Adipocyte (in vitro differentiated cells): ENCODE data around the gene BABAM2.

Source experiments
- DNase-seq: peaks from one replicate; pipeline ENCODE4 v3.0.0-alpha.2; 2015; ENCODE audit warnings: low read depth
- H3K27me3 ChIP-seq: replicated peaks from 2 replicates; pipeline ENCODE4 v1.7.0; 2013; ENCODE audit warnings: mild to moderate bottlenecking, low read length, moderate library complexity; ENCODE audit not compliant: control insufficient read depth, insufficient read depth
- H3K36me3 ChIP-seq: 2 replicates; pipeline ENCODE4 v1.7.0; 2013; ENCODE audit warnings: low read length, mild to moderate bottlenecking, moderate library complexity; ENCODE audit not compliant: control insufficient read depth, insufficient read depth, severe bottlenecking
- H3K4me1 ChIP-seq: 2 replicates; pipeline ENCODE4 v1.7.0; 2013; ENCODE audit warnings: mild to moderate bottlenecking, low read length, moderate library complexity; ENCODE audit not compliant: control insufficient read depth, insufficient read depth
- H3K4me3 ChIP-seq: 2 replicates; pipeline ENCODE4 v1.7.0; 2013; ENCODE audit warnings: mild to moderate bottlenecking, low read length, moderate library complexity
- H3K9ac ChIP-seq: 2 replicates; pipeline ENCODE4 v1.7.0; 2013; ENCODE audit warnings: mild to moderate bottlenecking, low read length, moderate library complexity
- H3K9me3 ChIP-seq: 2 replicates; pipeline ENCODE4 v1.7.0; 2013; ENCODE audit warnings: mild to moderate bottlenecking, low read length, moderate library complexity; ENCODE audit not compliant: control insufficient read depth

The BABAM2 gene

DNA sequence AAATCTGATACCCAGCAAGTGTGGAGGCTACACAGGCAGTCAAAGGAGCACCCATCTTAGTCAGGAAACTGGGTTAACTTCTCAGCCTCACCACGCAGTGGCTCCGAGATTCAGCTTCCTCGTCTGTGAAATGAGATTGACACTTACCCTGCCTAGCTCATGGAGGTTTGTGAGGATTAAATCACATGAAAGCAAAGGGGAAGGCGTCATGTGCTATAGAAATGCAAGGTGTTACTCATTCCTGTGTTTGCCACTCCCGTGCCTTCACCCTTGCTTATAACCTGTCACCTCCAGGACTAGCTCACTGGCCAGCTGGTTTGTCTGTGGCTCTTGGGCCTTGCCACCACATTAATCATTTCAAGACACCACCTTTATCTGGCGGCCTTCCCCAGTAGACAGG lies 383.2 kb downstream of the BABAM2 start:
- H3K9me3 ChIP-seq, result no peaks in the 10 kb centered on the region
- H3K9ac ChIP-seq, result no peak overlapping the region
- H3K27me3 ChIP-seq, result no peaks in the 10 kb centered on the region
- H3K36me3 ChIP-seq, result no peaks in the 10 kb centered on the region
- no peak overlapping the region for H3K4me3 ChIP-seq
- peaks cover 36% of the 10 kb centered on the region for H3K4me1 ChIP-seq
- DNase-seq, result no peak

- no peaks in the 10 kb centered on the region for H3K27me3 ChIP-seq
- H3K4me3 ChIP-seq, result no peak overlapping the region
- H3K36me3 ChIP-seq, result no peaks in the 10 kb centered on the region
- H3K9me3 ChIP-seq, result no peaks in the 10 kb centered on the region
- H3K4me1 ChIP-seq, result peaks cover 27% of the 10 kb centered on the region
- peak; percentile 75 for DNase-seq
- peak overlapping the region; percentile 14 for H3K9ac ChIP-seq
Measured at GRCh38 chr2:28274911-28275685, 384.6 kb downstream of the BABAM2 start.

- H3K9me3 ChIP-seq, result no peaks in the 10 kb centered on the region
- H3K36me3 ChIP-seq, result no peaks in the 10 kb centered on the region
- peaks cover 27% of the 10 kb centered on the region for H3K4me1 ChIP-seq
- H3K9ac ChIP-seq, result peak overlapping the region; percentile 16
- no peaks in the 10 kb centered on the region for H3K27me3 ChIP-seq
- H3K4me3 ChIP-seq, result no peak overlapping the region
- peak; percentile 93 for DNase-seq
Measured at GRCh38 chr2:28276076-28276618, 385.6 kb downstream of the BABAM2 start.

DNA sequence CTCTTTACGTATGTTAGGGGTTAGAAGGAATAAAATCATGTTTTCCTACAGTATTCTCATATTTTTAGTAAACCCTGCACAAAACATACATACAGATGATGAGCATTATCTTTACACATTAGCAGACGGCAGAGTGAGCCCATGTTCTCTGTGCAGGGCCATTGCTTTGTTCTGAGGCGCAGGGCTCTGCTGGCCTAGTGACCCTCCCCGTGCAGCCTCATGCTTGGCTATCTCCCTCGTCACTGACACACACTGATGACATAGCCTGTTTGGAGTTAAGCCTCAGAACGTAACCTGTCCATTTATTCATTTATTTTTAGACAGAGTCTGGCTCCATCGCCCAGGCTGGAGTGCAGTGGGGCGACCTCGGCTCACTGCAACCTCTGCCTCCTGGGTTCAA lies 386.3 kb downstream of the BABAM2 start:
- Histone ChIP-seq H3K27me3 (no peaks in the 10 kb centered on the region), H3K4me1 (peaks cover 25% of the 10 kb centered on the region), H3K9me3 (no peaks in the 10 kb centered on the region), H3K9ac (no peak overlapping the region), H3K4me3 (no peak overlapping the region), H3K36me3 (no peaks in the 10 kb centered on the region)
- DNase-seq, result no peak

DNA sequence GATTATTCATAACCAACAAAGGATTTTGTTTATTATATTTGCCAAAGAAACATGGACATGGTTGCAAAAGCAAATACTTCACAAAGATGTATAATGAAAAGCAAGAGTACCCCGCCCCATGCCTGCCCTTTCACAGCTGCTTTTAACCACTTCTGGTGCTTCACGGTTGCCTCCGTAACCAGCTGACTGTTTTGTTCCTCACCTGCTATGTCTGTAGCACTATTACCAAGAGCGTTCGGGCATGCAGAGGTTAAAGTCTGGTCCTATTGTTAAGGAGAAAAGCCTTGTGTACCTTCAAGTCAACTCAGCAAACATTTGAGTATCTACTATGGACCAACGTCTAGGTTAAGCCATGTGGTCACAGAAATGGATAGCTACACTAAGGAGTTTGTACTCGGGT lies 386.9 kb downstream of the BABAM2 start:
- no peaks in the 10 kb centered on the region for H3K36me3 ChIP-seq
- no peaks in the 10 kb centered on the region for H3K9me3 ChIP-seq
- no peak overlapping the region for H3K4me3 ChIP-seq
- no peak overlapping the region for H3K9ac ChIP-seq
- DNase-seq, result no peak
- H3K4me1 ChIP-seq, result peaks cover 24% of the 10 kb centered on the region
- no peaks in the 10 kb centered on the region for H3K27me3 ChIP-seq

GRCh38 chr2:28279371-28279770 lies 388.8 kb downstream of the BABAM2 start:
- Histone ChIP-seq H3K27me3 (no peaks in the 10 kb centered on the region), H3K36me3 (no peaks in the 10 kb centered on the region), H3K4me3 (no peak overlapping the region), H3K9me3 (no peaks in the 10 kb centered on the region), H3K9ac (no peak overlapping the region), H3K4me1 (peaks cover 24% of the 10 kb centered on the region)
- no peak for DNase-seq

DNA sequence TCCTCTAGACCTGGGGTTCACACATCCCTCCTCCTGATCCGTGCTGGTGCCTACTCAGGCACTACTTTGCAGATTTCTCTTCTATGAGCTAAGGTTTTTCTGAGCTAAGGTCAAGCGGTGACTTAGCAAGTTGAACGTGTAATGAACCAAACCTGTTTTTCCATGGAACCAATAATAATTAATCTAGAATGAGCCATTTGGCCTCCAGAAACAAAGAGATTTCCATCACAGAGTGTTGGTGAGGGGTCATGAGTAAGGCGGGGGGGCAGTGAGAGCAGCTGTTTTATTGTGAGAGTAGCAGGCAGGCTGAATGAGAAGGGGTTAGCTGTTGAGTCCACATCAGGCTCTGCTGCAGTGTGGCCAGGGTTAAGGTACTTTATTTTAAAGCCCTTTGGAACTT lies 390.1 kb downstream of the BABAM2 start:
- Histone ChIP-seq H3K27me3 (no peaks in the 10 kb centered on the region), H3K9ac (no peak overlapping the region), H3K4me3 (no peak overlapping the region), H3K36me3 (no peaks in the 10 kb centered on the region), H3K9me3 (no peaks in the 10 kb centered on the region), H3K4me1 (peaks cover 12% of the 10 kb centered on the region)
- DNase-seq, result no peak

- no peak overlapping the region for H3K9ac ChIP-seq
- H3K4me3 ChIP-seq, result no peak overlapping the region
- peaks cover 7% of the 10 kb centered on the region for H3K4me1 ChIP-seq
- no peaks in the 10 kb centered on the region for H3K36me3 ChIP-seq
- no peaks in the 10 kb centered on the region for H3K9me3 ChIP-seq
- no peaks in the 10 kb centered on the region for H3K27me3 ChIP-seq
- no peak for DNase-seq
Measured at GRCh38 chr2:28281739-28282138, 391.2 kb downstream of the BABAM2 start.

DNA sequence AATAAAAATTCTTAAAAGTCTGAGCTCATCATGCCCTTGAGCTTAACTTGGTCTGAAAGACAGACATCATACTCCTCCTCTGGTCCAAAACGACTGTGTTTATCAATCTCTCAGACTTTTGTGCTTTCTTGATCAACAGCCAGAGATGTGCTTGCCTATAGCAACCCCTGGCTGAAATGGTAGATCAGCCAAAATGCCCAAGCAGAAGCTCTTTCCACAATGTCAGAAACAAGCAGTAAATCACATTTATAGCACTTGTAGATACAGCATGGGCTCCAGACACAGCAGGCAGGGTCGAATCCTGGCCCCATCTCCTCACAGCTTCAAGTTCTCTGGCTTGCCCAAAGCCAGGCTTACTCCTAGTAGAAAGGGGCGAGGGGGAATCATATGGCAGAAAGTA lies 391.7 kb downstream of the BABAM2 start:
- Histone ChIP-seq H3K9me3 (no peaks in the 10 kb centered on the region), H3K36me3 (no peaks in the 10 kb centered on the region), H3K4me3 (no peak overlapping the region), H3K27me3 (no peaks in the 10 kb centered on the region), H3K4me1 (peaks cover 11% of the 10 kb centered on the region), H3K9ac (no peak overlapping the region)
- DNase-seq, result no peak

DNA sequence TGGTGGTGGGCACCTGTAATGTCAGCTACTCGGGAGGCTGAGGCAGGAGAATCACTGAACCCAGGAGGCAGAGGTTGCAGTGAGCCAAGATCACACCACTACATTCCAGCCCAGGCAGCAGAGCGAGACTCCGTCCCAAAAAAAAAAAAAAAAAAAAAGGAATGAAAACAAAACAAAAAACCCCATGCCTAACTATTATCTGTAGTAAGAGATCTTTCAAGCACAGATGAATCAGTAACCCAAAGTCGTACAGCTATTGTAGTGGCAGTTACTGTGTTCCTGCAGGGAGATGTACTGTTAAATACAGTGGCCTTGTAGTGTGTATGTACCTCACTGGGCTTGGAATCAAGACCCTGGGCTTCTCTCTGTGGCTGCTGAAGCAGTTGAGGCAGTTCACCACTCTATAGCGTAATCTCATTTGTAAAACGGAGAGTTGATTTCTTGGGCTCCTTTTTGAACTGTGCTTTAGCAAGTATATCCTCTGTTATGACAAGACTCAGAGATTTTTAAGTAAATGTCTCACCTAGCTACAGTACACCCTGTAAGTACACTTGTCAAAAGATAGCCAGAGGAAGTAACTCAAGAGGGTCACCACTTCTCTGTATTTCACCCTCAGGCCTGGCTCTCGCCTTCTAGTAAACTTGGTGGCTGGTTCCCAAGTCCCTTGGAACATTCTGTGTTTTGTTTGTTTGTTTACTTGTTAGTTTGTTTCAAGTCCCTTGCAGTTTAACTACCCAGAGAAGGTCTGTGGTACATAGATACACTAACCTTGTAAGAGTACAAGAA lies 392.5 kb downstream of the BABAM2 start:
- Histone ChIP-seq H3K9me3 (no peaks in the 10 kb centered on the region), H3K27me3 (no peaks in the 10 kb centered on the region), H3K4me3 (no peak overlapping the region), H3K36me3 (no peaks in the 10 kb centered on the region), H3K9ac (no peak overlapping the region), H3K4me1 (peaks cover 19% of the 10 kb centered on the region)
- no peak for DNase-seq

DNA sequence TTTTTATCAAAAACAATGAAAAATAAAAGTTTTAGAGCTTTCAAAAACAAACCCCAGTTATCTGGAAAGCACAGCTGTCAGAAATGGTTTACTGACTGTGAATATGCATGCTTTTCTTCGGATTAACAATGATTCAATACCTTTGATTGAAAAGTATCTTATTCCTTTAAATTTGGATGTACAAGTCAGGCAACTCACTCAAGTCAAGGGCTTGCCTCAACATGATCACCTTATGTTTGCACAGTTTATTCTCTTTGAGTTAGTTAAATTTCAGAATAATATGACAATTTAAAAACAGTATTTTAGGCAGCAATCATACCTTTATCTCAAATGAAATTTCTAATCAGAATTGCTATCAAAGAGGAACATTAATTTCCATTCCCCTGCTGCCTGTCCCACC lies 393.3 kb downstream of the BABAM2 start:
- Histone ChIP-seq H3K4me3 (no peak overlapping the region), H3K9me3 (no peaks in the 10 kb centered on the region), H3K4me1 (peaks cover 20% of the 10 kb centered on the region), H3K36me3 (no peaks in the 10 kb centered on the region), H3K27me3 (no peaks in the 10 kb centered on the region), H3K9ac (no peak overlapping the region)
- no peak for DNase-seq
